Measurements from ENCODE around the gene KIF13A. TPM values are rescaled to one million over a fixed set of nuclear protein-coding genes. Genes with fewer than 3 reads are reported as not detected.
"Not testable (repeated sequence)": the region's sequence is repeated elsewhere in the genome, so short reads cannot be mapped to it uniquely, and the experiment has no call there.

Gene KIF13A
- total RNA-seq, 1 experiment from 2014 or later: 14.1 TPM

DNA sequence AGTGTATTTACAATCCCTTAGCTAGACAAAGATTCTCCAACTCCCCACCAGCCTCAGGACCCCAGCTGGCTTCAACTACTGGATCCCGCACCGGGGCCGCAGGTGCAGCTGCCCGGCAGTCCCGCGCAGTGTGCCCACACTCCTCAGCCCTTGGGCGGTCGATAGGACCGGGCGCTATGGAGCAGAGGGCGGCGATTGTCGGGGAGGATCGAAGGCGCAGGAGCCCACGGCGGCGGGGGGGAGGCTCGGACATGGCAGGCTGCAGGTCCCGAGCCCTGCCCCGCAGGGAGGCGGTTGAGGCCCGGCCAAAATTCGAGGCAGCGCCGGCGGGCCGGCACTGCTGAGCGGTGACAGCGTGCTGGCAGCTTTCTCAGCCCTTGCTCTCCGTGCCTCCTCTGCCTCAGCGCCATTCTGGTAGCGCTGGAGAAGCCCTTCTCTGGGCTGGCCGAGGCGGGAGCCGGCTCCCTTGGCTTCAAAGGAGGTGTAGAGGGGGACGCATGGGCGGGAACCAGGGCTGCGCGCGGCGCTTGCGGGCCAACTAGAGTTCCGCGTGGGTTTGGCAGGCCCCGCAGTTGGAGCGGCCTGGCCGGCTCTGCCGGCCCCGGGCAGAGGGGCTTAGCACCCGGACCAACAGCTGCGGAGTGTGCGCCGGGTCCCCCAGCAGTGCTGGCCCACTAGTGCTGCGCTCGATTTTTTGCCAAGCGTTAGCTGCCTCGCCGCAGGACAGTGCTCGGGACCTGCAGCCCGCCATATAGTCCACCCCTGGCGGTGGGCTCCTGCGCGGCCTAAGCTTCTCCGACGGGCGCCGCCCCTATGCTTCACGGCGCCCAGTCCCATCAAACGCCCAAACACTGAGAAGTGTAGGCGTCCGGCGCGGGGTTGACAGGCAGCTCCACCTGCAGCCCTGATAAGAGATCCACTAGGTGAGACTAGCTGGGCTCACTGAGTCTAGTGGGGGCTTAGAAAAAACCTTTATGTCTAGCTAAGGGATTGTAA, 32.4 kb upstream of the KIF13A start:
- intact Hi-C loops (cut with micrococcal nuclease; ENCODE audit: unreplicated experiment): no loop called here
- CTCF ChIA-PET: no interaction called here
- no peak for TF ChIP-seq CTCF (IDR thresholded peaks at IDR 0.05; ENCODE audit: unreplicated experiment)
- H3K4me1 Mint-ChIP-seq (ENCODE audit: low read depth, unreplicated experiment): no peaks in the 10 kb centered on the region
- no peak for DNase-seq
- no peaks in the 10 kb centered on the region for H3K27me3 Mint-ChIP-seq (ENCODE audit: unreplicated experiment)
- no peak overlapping the region for H3K27ac Mint-ChIP-seq (ENCODE audit: unreplicated experiment)
- H3K36me3 Mint-ChIP-seq (ENCODE audit: insufficient read depth, unreplicated experiment): no peaks in the 10 kb centered on the region
- no TSS peak for BruUV-seq (replicated peaks)
- no peaks in the 10 kb centered on the region for H3K9me3 Mint-ChIP-seq (ENCODE audit: low read depth, unreplicated experiment)
- H3K4me3 Mint-ChIP-seq (ENCODE audit: low read depth, unreplicated experiment): no peak overlapping the region

DNA sequence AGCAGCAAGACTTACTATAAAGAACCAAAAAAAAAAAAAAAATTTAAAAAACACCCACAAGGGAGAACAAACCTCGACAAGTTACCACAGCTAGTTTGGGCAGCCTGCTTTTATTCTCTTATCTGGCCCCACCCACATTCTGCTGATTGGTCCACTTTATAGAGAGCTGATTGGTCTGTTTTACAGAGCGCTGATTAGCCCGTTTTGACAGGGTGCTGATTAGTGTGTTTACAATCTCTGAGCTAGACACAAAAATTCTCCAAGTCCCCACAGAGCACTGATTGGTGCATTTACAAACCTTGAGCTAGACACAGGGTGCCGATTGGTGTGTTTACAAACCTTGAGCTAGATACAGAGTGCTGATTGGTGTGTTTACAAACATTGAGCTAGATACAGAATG, 31.7 kb upstream of the KIF13A start:
- H3K4me3 Mint-ChIP-seq (ENCODE audit: low read depth, unreplicated experiment); H3K27ac Mint-ChIP-seq (ENCODE audit: unreplicated experiment); H3K27me3 Mint-ChIP-seq (ENCODE audit: unreplicated experiment); H3K36me3 Mint-ChIP-seq (ENCODE audit: insufficient read depth, unreplicated experiment); H3K4me1 Mint-ChIP-seq (ENCODE audit: low read depth, unreplicated experiment); H3K9me3 Mint-ChIP-seq (ENCODE audit: low read depth, unreplicated experiment); intact Hi-C loops (cut with micrococcal nuclease; ENCODE audit: unreplicated experiment); BruUV-seq (replicated peaks); CTCF ChIA-PET; DNase-seq: not testable (repeated sequence)

DNA sequence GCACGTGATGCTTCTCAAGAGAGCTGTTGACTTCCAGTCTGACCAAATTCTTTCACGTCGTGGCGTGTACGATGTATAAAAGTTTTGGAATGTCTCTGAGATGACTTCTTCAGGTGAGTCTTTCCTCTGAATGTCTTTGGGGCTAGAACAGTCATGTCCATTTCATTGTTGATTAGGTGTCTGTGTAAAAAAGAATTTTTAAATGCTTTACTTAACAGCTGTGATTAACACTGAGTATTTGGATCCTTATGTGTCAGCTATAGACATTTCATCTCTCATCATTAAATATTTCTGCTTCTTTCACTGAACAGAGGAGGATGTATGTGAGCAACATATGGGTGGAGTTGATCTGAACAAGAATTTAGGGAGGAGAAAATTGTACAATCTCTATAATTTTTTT, 29.3 kb upstream of the KIF13A start:
- H3K9me3 Mint-ChIP-seq (ENCODE audit: low read depth, unreplicated experiment): no peaks in the 10 kb centered on the region
- no peaks in the 10 kb centered on the region for H3K36me3 Mint-ChIP-seq (ENCODE audit: insufficient read depth, unreplicated experiment)
- H3K4me1 Mint-ChIP-seq (ENCODE audit: low read depth, unreplicated experiment): no peaks in the 10 kb centered on the region
- no peak for DNase-seq
- no peak for TF ChIP-seq CTCF (IDR thresholded peaks at IDR 0.05; ENCODE audit: unreplicated experiment)
- H3K4me3 Mint-ChIP-seq (ENCODE audit: low read depth, unreplicated experiment): no peak overlapping the region
- H3K27me3 Mint-ChIP-seq (ENCODE audit: unreplicated experiment): no peaks in the 10 kb centered on the region
- no TSS peak for BruUV-seq (replicated peaks)
- intact Hi-C loops (cut with micrococcal nuclease; ENCODE audit: unreplicated experiment): no loop called here
- CTCF ChIA-PET: no interaction called here
- H3K27ac Mint-ChIP-seq (ENCODE audit: unreplicated experiment): no peak overlapping the region

DNA sequence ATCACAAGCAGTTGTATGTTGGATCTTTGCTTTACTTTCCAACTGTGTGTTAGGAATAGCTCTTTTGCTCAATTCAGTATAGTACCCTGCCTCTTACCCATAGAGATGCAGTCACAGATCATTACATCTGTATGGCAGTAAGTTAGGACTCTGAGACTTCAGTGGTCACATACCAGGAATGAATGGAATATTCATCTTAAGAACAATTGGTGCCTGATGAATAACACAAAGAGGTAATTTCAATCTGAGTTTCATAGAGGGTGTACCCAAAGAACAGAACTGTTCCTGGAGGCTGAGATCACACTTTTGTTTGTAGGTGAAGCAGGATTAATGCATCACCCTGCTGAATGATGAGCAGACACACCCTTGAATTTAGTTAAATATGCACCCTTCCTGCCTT, 28.7 kb upstream of the KIF13A start:
- intact Hi-C loops (cut with micrococcal nuclease; ENCODE audit: unreplicated experiment): no loop called here
- TF ChIP-seq CTCF (IDR thresholded peaks at IDR 0.05; ENCODE audit: unreplicated experiment): no peak
- Mint-ChIP-seq H3K27ac (ENCODE audit: unreplicated experiment) (no peak overlapping the region), H3K36me3 (ENCODE audit: insufficient read depth, unreplicated experiment) (no peaks in the 10 kb centered on the region), H3K27me3 (ENCODE audit: unreplicated experiment) (no peaks in the 10 kb centered on the region), H3K4me3 (ENCODE audit: low read depth, unreplicated experiment) (no peak overlapping the region), H3K9me3 (ENCODE audit: low read depth, unreplicated experiment) (no peaks in the 10 kb centered on the region), H3K4me1 (ENCODE audit: low read depth, unreplicated experiment) (no peaks in the 10 kb centered on the region)
- no peak for DNase-seq
- no TSS peak for BruUV-seq (replicated peaks)
- CTCF ChIA-PET: no interaction called here

DNA sequence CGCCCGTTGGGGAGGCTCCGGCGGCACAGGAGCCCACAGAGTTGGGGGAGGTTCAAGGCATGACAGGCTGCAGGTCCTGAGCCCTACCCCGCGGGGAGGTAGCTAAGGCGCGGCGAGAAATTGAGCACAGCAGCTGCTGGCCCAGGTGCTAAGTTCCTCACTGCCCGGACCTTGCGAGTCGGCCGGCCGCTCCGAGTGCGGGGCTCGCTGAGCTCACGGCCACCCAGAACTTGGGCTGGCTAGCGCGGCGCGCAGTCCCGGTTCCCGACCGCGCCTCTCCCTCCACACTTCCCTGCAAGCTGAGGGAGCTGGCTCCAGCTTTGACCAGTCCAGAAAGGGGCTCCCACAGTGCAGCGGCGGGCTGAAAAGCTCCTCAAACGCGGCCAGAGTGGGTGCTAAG, 23.9 kb upstream of the KIF13A start:
- intact Hi-C loops (cut with micrococcal nuclease; ENCODE audit: unreplicated experiment): no loop called here
- CTCF ChIA-PET: no interaction called here
- no peaks in the 10 kb centered on the region for H3K27me3 Mint-ChIP-seq (ENCODE audit: unreplicated experiment)
- H3K36me3 Mint-ChIP-seq (ENCODE audit: insufficient read depth, unreplicated experiment): no peaks in the 10 kb centered on the region
- no peaks in the 10 kb centered on the region for H3K9me3 Mint-ChIP-seq (ENCODE audit: low read depth, unreplicated experiment)
- BruUV-seq (replicated peaks): no TSS peak
- no peak overlapping the region for H3K27ac Mint-ChIP-seq (ENCODE audit: unreplicated experiment)
- no peak overlapping the region for H3K4me3 Mint-ChIP-seq (ENCODE audit: low read depth, unreplicated experiment)
- no peak for DNase-seq
- H3K4me1 Mint-ChIP-seq (ENCODE audit: low read depth, unreplicated experiment): no peaks in the 10 kb centered on the region
- no peak for TF ChIP-seq CTCF (IDR thresholded peaks at IDR 0.05; ENCODE audit: unreplicated experiment)

- H3K27ac Mint-ChIP-seq (ENCODE audit: unreplicated experiment); intact Hi-C loops (cut with micrococcal nuclease; ENCODE audit: unreplicated experiment); H3K36me3 Mint-ChIP-seq (ENCODE audit: insufficient read depth, unreplicated experiment); DNase-seq; H3K27me3 Mint-ChIP-seq (ENCODE audit: unreplicated experiment); H3K4me1 Mint-ChIP-seq (ENCODE audit: low read depth, unreplicated experiment); H3K9me3 Mint-ChIP-seq (ENCODE audit: low read depth, unreplicated experiment); CTCF ChIA-PET; H3K4me3 Mint-ChIP-seq (ENCODE audit: low read depth, unreplicated experiment); BruUV-seq (replicated peaks): not testable (repeated sequence)
Observed at GRCh38 chr6:18010540-18010939, 23.1 kb upstream of the KIF13A start.

All from Calu3 (cell line).